SH-SY5Y (cell line): ENCODE data around the gene RNF149.

Experiments
- GATA2 ChIP-seq: IDR thresholded peaks from 2 replicates; pipeline ENCODE4 v1.6.1; 2011; ENCODE audit warnings: mild to moderate bottlenecking, low read depth, low read length
- GATA3 ChIP-seq: IDR thresholded peaks from 2 replicates; pipeline ENCODE4 v1.6.1; 2011; ENCODE audit warnings: low read depth, mild to moderate bottlenecking, low read length, moderate library complexity

DNA sequence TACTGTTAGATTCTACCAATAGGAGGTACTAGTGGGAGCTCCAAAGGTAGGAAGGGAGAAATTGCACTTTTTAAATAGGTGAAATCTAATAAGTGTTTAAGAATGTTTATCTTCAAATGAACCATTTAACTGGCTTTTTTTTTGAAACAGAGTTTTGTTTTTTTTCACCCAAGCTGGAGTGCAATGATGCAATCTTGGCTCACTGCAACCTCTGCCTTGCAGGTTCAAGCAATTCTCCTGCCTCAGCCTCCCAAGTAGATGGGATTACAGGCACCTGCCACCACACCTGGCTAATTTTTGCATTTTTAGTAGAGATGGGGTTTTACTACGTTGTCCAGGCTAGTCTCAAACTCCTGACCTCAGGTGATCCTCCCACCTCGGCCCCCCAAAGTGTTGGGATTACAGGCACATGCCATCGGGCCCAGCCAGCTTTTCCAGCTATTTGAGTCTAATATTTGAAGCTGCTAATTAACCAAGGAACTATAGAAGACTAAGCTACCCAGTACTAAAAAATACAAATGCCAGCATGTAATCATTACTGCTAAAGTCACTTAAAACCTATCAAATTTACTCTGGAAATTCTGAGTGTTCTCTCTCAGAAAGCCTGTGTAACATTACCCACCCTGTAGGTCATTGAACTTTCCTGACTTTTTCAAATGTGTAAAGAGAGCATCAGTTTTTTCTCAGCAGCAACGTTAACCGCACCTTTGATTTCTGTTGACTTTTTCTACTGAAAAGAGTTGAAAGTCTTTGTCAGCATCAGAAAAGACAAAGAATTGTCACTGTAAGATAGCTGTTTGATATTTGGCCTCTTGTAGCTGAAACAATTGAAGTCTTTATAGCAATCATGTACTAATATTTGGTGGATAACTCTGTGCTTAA, 24.6 kb upstream of the RNF149 start:
- no peak for TF ChIP-seq GATA3
- TF ChIP-seq GATA2, result no peak
